Activated naive CD8-positive, alpha-beta T cell treated with anti-CD3 and anti-CD28 coated beads, Interleukin-2, amount 50 U/mL, for 24 hours (primary cell): ENCODE results near the gene NRM.
"Not testable (repeated sequence)": the region's sequence is repeated elsewhere in the genome, so short reads cannot be mapped to it uniquely, and the experiment has no call there.

Experiments
- ATAC-seq: fragments of 150-1000 bp; cut with Tn5 transposase; one replicate; pipeline ENCODE4 v1.10.0; 2021
- DNase-seq: peaks from one replicate; pipeline ENCODE4 v3.0.0; 2021
- H3K27ac Mint-ChIP-seq: one replicate; pipeline ENCODE4 v1.8.0; 2021; ENCODE audit warnings: mild to moderate bottlenecking, mixed read lengths
- H3K27me3 Mint-ChIP-seq: one replicate; pipeline ENCODE4 v1.8.0; 2021; ENCODE audit warnings: mixed read lengths
- H3K36me3 Mint-ChIP-seq: one replicate; pipeline ENCODE4 v1.8.0; 2021; ENCODE audit warnings: low read depth, mixed read lengths
- H3K4me1 Mint-ChIP-seq: one replicate; pipeline ENCODE4 v1.8.0; 2021; ENCODE audit warnings: mixed read lengths
- H3K4me3 Mint-ChIP-seq: one replicate; pipeline ENCODE4 v1.8.0; 2021; ENCODE audit warnings: mild to moderate bottlenecking, moderate library complexity, mixed read lengths
- H3K9me3 Mint-ChIP-seq: one replicate; pipeline ENCODE4 v1.8.0; 2021; ENCODE audit warnings: mixed read lengths

NRM gene

GRCh38 chr6:30672445-30673253 is 18.1 kb downstream of the NRM start, which contains the start of gene DHX16:
Gene DHX16, minus strand, starts transcription at chr6:30673006. Its CDS starts 165 bp downstream, at chr6:30672841.
- peak within 1 kb of the TSS; percentile 93 for H3K4me3 Mint-ChIP-seq
- peaks cover 26% of the 10 kb centered on the region for H3K4me1 Mint-ChIP-seq
- peaks cover 35% of the 10 kb centered on the region for H3K36me3 Mint-ChIP-seq
- DNase-seq = peak; percentile 93
- H3K9me3 Mint-ChIP-seq = no peaks in the 10 kb centered on the region
- ATAC-seq = peak; percentile 82
- peaks cover 2% of the 10 kb centered on the region for H3K27me3 Mint-ChIP-seq
- H3K27ac Mint-ChIP-seq = peak within 1 kb of the TSS; percentile 91

DNA sequence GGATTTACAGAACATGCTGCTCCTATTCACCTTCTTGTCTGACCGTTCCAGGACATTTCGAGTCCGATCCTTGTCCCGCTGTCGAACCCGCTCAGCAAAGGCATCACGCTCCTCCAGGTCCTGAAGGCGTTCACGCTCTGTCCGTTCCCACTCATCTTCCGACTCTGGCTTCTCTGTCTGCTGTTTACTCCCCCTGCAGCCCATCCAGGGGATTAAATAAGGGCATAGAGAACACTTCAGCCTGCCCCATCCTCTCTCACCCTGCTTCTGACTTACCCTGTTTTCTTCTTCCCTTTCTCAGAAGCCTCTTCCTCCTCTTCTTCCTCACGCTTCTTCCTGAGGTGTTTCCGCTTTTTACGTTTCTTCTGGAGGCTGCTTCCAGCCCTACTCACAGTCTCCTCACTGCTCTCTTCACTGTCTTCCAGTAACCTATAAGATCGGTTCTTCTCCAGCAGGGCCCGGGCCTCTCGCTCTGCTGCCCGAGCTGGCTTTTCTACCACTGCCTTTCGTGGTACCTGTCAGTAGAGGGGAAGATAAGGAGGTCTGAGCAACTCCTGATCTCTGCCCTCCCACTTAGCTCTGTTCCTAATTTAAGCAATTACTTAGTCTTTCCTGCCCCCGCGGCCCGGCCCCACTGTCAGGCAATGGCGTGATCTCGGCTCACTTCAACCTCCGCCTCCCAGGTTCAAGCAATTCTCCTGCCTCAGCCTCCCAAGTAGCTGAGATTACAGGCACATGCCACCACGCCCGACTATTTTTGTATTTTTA is 19.8 kb downstream of the NRM start:
- Mint-ChIP-seq H3K36me3 (peaks cover 32% of the 10 kb centered on the region), H3K27ac (peak overlapping the region; percentile 2), H3K4me3 (peak overlapping the region; percentile 93), H3K4me1 (peaks cover 33% of the 10 kb centered on the region), H3K9me3 (no peaks in the 10 kb centered on the region), H3K27me3 (peaks cover 2% of the 10 kb centered on the region)
- ATAC-seq (no peak), DNase-seq (no peak)

DNA sequence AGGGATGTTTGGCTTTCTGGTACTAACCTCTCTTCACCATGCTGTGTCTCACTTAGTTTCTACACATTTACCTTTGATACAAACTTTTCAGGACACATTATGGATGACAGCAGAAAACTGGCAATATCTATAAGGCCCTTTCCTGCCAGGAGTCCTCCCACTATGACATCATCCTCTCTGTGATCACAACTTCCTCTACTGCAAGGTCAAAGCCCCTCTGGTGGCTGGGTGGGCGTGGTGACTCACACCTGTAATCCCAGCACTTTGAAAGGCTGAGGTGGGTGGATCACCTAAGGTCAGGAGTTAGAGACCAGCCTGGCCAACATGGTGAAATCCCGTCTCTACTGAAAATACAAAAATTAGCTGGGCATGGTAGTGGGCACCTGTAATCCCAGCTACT is 24.5 kb downstream of the NRM start:
- DNase-seq (peak; percentile 72), ATAC-seq (peak; percentile 95)
- H3K9me3 Mint-ChIP-seq, H3K4me3 Mint-ChIP-seq, H3K27me3 Mint-ChIP-seq: not testable (repeated sequence)
- peaks cover 52% of the 10 kb centered on the region for H3K36me3 Mint-ChIP-seq
- H3K27ac Mint-ChIP-seq = peak overlapping the region; percentile 67
- H3K4me1 Mint-ChIP-seq = peaks cover 22% of the 10 kb centered on the region

- no peaks in the 10 kb centered on the region for H3K27me3 Mint-ChIP-seq
- H3K9me3 Mint-ChIP-seq = no peaks in the 10 kb centered on the region
- H3K27ac Mint-ChIP-seq = no peak overlapping the region
- H3K4me3 Mint-ChIP-seq = no peak overlapping the region
- DNase-seq = no peak
- peaks cover 16% of the 10 kb centered on the region for H3K4me1 Mint-ChIP-seq
- peaks cover 48% of the 10 kb centered on the region for H3K36me3 Mint-ChIP-seq
- no peak for ATAC-seq
These were observed 25.6 kb downstream of the NRM start for GRCh38 chr6:30664994-30665767.

- ATAC-seq, H3K4me1 Mint-ChIP-seq, DNase-seq, H3K27me3 Mint-ChIP-seq, H3K27ac Mint-ChIP-seq, H3K4me3 Mint-ChIP-seq, H3K9me3 Mint-ChIP-seq: not testable (repeated sequence)
- H3K36me3 Mint-ChIP-seq = peaks cover 56% of the 10 kb centered on the region
These were observed 32.9 kb downstream of the NRM start for GRCh38 chr6:30657922-30658321.

DNA sequence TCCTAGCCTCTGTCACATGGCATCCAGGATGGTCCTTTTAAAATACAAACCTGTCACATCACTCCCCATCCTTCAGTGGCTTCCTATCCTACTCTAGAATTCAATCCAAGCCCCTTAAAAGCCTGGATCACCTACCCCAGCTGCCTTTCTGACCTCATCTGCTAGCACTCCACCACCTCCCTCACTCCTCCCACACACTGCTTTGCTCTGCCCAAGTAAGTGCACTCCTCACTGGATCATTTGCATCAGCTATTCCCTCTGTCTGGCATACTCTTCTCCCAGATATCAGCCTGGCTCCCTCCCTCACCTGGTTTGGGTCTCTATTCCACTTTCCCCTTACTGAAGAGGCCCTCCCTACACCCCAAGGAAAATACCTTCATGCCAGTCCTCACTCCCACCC is 33.3 kb downstream of the NRM start:
- H3K9me3 Mint-ChIP-seq = no peaks in the 10 kb centered on the region
- peak overlapping the region; percentile 39 for H3K27ac Mint-ChIP-seq
- no peaks in the 10 kb centered on the region for H3K4me1 Mint-ChIP-seq
- H3K27me3 Mint-ChIP-seq = no peaks in the 10 kb centered on the region
- H3K4me3 Mint-ChIP-seq = no peak overlapping the region
- H3K36me3 Mint-ChIP-seq = peaks cover 53% of the 10 kb centered on the region
- ATAC-seq (no peak), DNase-seq (no peak)

- no peaks in the 10 kb centered on the region for H3K27me3 Mint-ChIP-seq
- DNase-seq = no peak
- H3K4me3 Mint-ChIP-seq = no peak overlapping the region
- H3K36me3 Mint-ChIP-seq = peaks cover 50% of the 10 kb centered on the region
- H3K9me3 Mint-ChIP-seq = no peaks in the 10 kb centered on the region
- H3K27ac Mint-ChIP-seq = no peak overlapping the region
- no peak for ATAC-seq
- no peaks in the 10 kb centered on the region for H3K4me1 Mint-ChIP-seq
These were observed 34.3 kb downstream of the NRM start for GRCh38 chr6:30656513-30656912.

GRCh38 chr6:30655743-30656094 is 35.1 kb downstream of the NRM start:
- peaks cover 52% of the 10 kb centered on the region for H3K36me3 Mint-ChIP-seq
- peaks cover 2% of the 10 kb centered on the region for H3K4me1 Mint-ChIP-seq
- peak overlapping the region; percentile 17 for H3K27ac Mint-ChIP-seq
- H3K4me3 Mint-ChIP-seq = no peak overlapping the region
- ATAC-seq (no peak), DNase-seq (no peak)
- no peaks in the 10 kb centered on the region for H3K9me3 Mint-ChIP-seq
- H3K27me3 Mint-ChIP-seq = no peaks in the 10 kb centered on the region

DNA sequence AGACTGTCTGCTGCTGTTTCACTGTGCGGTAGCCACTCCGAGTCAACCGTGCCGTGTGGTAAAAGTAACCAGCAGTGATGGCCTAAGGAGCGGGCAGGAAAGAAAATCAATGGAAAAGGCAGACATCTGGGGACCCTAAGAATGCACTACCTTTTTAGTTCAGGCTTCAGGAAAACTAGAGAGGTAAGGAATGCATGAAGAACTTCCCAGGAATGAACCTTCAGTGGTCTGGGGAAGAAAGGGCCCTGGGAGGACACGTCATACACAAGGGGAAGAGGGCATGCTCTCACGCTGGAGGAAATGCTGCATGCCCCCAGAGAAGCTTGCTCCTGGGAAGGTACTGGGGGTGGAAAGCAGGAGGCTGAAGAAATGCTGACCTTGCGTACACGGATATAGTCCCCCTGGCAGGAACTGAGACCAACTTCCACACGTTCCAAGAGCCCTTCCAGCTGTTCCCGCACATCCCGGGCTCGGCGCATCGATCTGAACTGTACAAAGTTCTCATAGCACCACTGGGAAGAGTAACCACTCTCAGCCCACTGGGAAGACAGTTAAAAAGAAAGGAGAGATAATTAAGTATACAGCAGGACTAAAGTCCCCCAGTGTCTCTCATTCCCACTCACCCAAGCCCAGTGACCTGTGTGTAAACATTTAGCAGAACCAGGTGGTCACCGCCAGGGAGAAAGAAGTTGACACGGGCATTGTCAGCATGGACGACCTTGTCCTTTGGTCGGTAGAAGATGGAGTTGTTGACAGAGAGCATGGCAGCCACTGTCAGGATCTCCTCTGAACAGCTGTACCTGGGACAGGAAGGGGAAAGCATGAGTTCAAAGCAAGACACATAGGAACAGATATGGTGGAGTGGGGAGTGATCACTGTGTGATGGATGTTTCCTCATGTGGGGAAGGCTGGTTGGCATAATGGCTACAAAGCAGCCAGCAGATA is 35.7 kb downstream of the NRM start:
- ATAC-seq = no peak
- no peak for DNase-seq
- Mint-ChIP-seq H3K4me3 (no peak overlapping the region), H3K27me3 (no peaks in the 10 kb centered on the region), H3K36me3 (peaks cover 50% of the 10 kb centered on the region), H3K27ac (peak overlapping the region; percentile 17), H3K4me1 (peaks cover 2% of the 10 kb centered on the region), H3K9me3 (no peaks in the 10 kb centered on the region)

GRCh38 chr6:30651143-30651542 is 39.6 kb downstream of the NRM start:
- DNase-seq = no peak
- ATAC-seq = no peak
- Mint-ChIP-seq H3K9me3 (no peaks in the 10 kb centered on the region), H3K36me3 (peaks cover 28% of the 10 kb centered on the region), H3K27me3 (no peaks in the 10 kb centered on the region), H3K4me3 (no peak overlapping the region), H3K27ac (no peak overlapping the region), H3K4me1 (peaks cover 20% of the 10 kb centered on the region)

DNA sequence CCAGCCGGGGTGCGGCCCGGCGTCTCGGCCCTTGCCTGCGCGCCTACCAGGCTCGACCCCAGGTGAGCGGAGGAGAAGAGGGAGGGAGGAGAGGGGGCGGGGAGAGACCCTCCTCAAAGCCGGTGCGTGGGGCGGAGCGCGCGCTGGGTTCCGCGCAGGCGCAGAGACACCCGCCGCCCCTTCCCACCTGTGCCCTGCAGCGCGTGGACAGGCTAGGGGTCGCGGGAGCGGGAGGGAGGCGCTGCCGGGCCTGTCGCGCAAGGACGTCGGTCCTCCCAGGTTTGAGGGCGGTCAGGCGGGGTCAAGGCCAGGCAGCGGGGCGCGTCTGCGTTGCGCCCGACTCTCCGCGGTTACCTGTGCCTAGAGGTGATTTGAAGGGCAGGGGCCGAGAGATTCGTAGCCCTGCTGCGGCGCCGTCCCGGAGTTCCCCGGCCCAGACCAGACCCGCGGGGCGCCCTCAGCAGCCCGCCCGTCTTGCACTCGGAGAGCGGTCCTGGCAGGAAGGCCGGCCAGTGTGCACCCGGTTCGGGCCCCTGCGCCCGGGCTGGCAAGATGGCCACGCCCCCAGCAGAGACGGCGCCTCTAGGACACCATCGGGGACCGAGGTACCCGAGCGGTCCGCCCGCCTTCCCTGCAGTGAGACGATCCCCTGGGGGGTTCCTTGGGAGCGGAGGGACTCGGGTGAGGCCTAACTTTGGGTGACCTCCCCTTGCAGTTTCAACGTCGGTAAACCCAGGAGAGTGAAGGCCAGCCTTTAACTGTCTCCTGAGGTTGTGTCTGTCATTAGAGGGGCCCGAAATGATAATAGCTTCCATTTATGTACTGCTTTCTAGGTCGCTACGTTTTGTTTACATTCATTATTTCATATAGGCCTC is 43.3 kb downstream of the NRM start:
- ATAC-seq (peak; percentile 77), DNase-seq (peak; percentile 78)
- Mint-ChIP-seq H3K27ac (peak overlapping the region; percentile 78), H3K9me3 (no peaks in the 10 kb centered on the region), H3K36me3 (peaks cover 20% of the 10 kb centered on the region), H3K4me3 (peak overlapping the region; percentile 83), H3K4me1 (peaks cover 26% of the 10 kb centered on the region), H3K27me3 (no peaks in the 10 kb centered on the region)

- DNase-seq (peak; percentile 93), ATAC-seq (peak; percentile 81)
- Mint-ChIP-seq H3K9me3 (no peaks in the 10 kb centered on the region), H3K27ac (peak within 1 kb of the TSS; percentile 78), H3K36me3 (peaks cover 14% of the 10 kb centered on the region), H3K27me3 (no peaks in the 10 kb centered on the region), H3K4me3 (peak within 1 kb of the TSS; percentile 83), H3K4me1 (peaks cover 29% of the 10 kb centered on the region)
These were observed 44.1 kb downstream of the NRM start, which contains the start of gene C6orf136 for GRCh38 chr6:30646450-30647241. Gene C6orf136, plus strand, starts transcription at chr6:30647133. Its CDS starts 99 bp downstream, at chr6:30647232.
